Endothelial cell of coronary artery (primary cell): Measurements from ENCODE around the gene METTL26. TPM values are rescaled to one million over a fixed set of nuclear protein-coding genes. Genes with fewer than 3 reads are reported as not detected.

Experiments used
- total RNA-seq: library from RNA; depleted of rRNA; stranded (reverse); fragments of >200 nt; gene quantifications from 2 replicates; pipeline ENCODE4 v1.2.3, GENCODE V29; 2014

Gene METTL26
- total RNA-seq, result 69.7 and 76.9 TPM in 2 replicates

GRCh38 chr16:636206-637080 is at the start of gene METTL26:
METTL26 (minus strand) TSS chr16:636305; CDS start chr16:636290, 15 bp downstream.

GRCh38 chr16:684071-684794 is 48.1 kb upstream of the METTL26 start, which contains the start of gene JMJD8:
JMJD8 (minus strand) TSS chr16:684334; CDS start chr16:684319, 15 bp downstream.

GRCh38 chr16:679814-680624 is 43.9 kb upstream of the METTL26 start, which contains the start of gene STUB1:
STUB1 (plus strand) TSS chr16:680410; CDS start chr16:680526, 116 bp downstream.

GRCh38 chr16:674968-675883 is 39.1 kb upstream of the METTL26 start, which contains the start of gene RHBDL1:
RHBDL1 (plus strand) TSS chr16:675671; CDS start chr16:675791, 120 bp downstream.

GRCh38 chr16:667780-668518 is 31.8 kb upstream of the METTL26 start, which contains the start of gene RHOT2:
RHOT2 (plus strand) TSS chr16:668132; CDS start chr16:668200, 68 bp downstream.

GRCh38 chr16:648781-649589 is 12.9 kb upstream of the METTL26 start, which contains the start of gene WDR90:
WDR90 (plus strand) TSS chr16:649365; CDS start chr16:649417, 52 bp downstream.

GRCh38 chr16:641326-642188 is 5.5 kb upstream of the METTL26 start, which contains the start of gene MCRIP2:
MCRIP2 (plus strand) TSS chr16:641828; CDS start chr16:641992, 164 bp downstream.

GRCh38 chr16:630815-631405 is 5.2 kb downstream of the METTL26 start, which contains the start of gene WFIKKN1:
WFIKKN1 (plus strand) TSS chr16:630985; CDS start chr16:631254, 269 bp downstream.

GRCh38 chr16:589658-590187 is 46.4 kb downstream of the METTL26 start, which contains the start of gene RAB40C:
RAB40C (plus strand) TSS chr16:590066; CDS start chr16:590292, 226 bp downstream.

Other genes with a start within 250 kb of the METTL26 start
- 73.7 and 84.4 TPM in 2 replicates for gene NME4, start 239.1 kb downstream of the METTL26 start, total RNA-seq
- 8.1 and 8.8 TPM in 2 replicates for gene DECR2, start 234.4 kb downstream of the METTL26 start, total RNA-seq
- 24.6 and 32.8 TPM in 2 replicates for gene RAB11FIP3, start 210.7 kb downstream of the METTL26 start, total RNA-seq
- gene CAPN15, start 108.6 kb downstream of the METTL26 start, total RNA-seq, result 26.4 and 38.9 TPM in 2 replicates
- gene PRR35, start 75.9 kb downstream of the METTL26 start, total RNA-seq, result not detected in 2 replicates
- gene NHLRC4, start 69.3 kb downstream of the METTL26 start, total RNA-seq, result 1.0 and 1.3 TPM in 2 replicates
- 24.4 and 28.9 TPM in 2 replicates for gene PIGQ, start 66.3 kb downstream of the METTL26 start, total RNA-seq
- gene RAB40C, start 46.2 kb downstream of the METTL26 start, total RNA-seq, result 9.3 and 10.2 TPM in 2 replicates
- 0.09 and 0.19 TPM in 2 replicates for gene WFIKKN1, start 5.3 kb downstream of the METTL26 start, total RNA-seq
- 16.2 and 19.2 TPM in 2 replicates for gene MCRIP2, start 5.5 kb upstream of the METTL26 start, total RNA-seq
- gene WDR90, start 13.1 kb upstream of the METTL26 start, total RNA-seq, result 10.2 and 12.1 TPM in 2 replicates
- 29.7 and 37.8 TPM in 2 replicates for gene RHOT2, start 31.8 kb upstream of the METTL26 start, total RNA-seq
- gene RHBDL1, start 39.4 kb upstream of the METTL26 start, total RNA-seq, result 0.36 and 0.47 TPM in 2 replicates
- gene STUB1, start 44.1 kb upstream of the METTL26 start, total RNA-seq, result 160 and 181 TPM in 2 replicates
- gene JMJD8, start 48.0 kb upstream of the METTL26 start, total RNA-seq, result 24.8 and 29.7 TPM in 2 replicates
- 2.9 and 4.3 TPM in 2 replicates for gene WDR24, start 54.1 kb upstream of the METTL26 start, total RNA-seq
- under 0.01 and 0.18 TPM in 2 replicates for gene FBXL16, start 69.5 kb upstream of the METTL26 start, total RNA-seq
- gene METRN, start 78.8 kb upstream of the METTL26 start, total RNA-seq, result 42.5 and 56.3 TPM in 2 replicates
- gene ANTKMT, start 84.8 kb upstream of the METTL26 start, total RNA-seq, result 22.8 and 26.4 TPM in 2 replicates
- gene CCDC78, start 90.1 kb upstream of the METTL26 start, total RNA-seq, result 0.45 and 1.1 TPM in 2 replicates
- gene HAGHL, start 90.8 kb upstream of the METTL26 start, total RNA-seq, result 7.9 and 11.6 TPM in 2 replicates
- 25.8 and 30.8 TPM in 2 replicates for gene CIAO3, start 104.7 kb upstream of the METTL26 start, total RNA-seq
- gene MSLN, start 124.4 kb upstream of the METTL26 start, total RNA-seq, result not detected in 2 replicates
- 27.3 and 32.4 TPM in 2 replicates for gene RPUSD1, start 152.1 kb upstream of the METTL26 start, total RNA-seq
- gene CHTF18, start 152.3 kb upstream of the METTL26 start, total RNA-seq, result 9.9 and 17.9 TPM in 2 replicates
- gene GNG13, start 164.4 kb upstream of the METTL26 start, total RNA-seq, result not detected in 2 replicates